Upper lobe of right lung (tissue), 1 donor: ENCODE measurements around the gene TREML4. TPM values are rescaled to one million over a fixed set of nuclear protein-coding genes. Genes with fewer than 3 reads are reported as not detected.
"Not testable (repeated sequence)": the region's sequence is repeated elsewhere in the genome, so short reads cannot be mapped to it uniquely, and the experiment has no call there.

ENCODE experiments used
- ATAC-seq: fragments of 200-7000 bp; cut with Tn5 transposase; one replicate; pipeline ENCODE4 v1.9.1; 2020; ENCODE audit warnings: mild to moderate bottlenecking, moderate library complexity
- DNase-seq: peaks from one replicate; pipeline ENCODE4 v3.0.0-alpha.2; 2020
- H3K27ac ChIP-seq: fragments of 200-600 bp; one replicate; pipeline ENCODE4 v1.8.0; 2022
- H3K27me3 ChIP-seq: fragments of 200-600 bp; one replicate; pipeline ENCODE4 v1.8.0; 2022; ENCODE audit warnings: mild to moderate bottlenecking
- H3K36me3 ChIP-seq: fragments of 200-600 bp; one replicate; pipeline ENCODE4 v1.8.0; 2022
- H3K4me1 ChIP-seq: fragments of 200-600 bp; one replicate; pipeline ENCODE4 v1.8.0; 2022
- H3K4me3 ChIP-seq: fragments of 200-600 bp; one replicate; pipeline ENCODE4 v1.8.0; 2022; ENCODE audit warnings: mild to moderate bottlenecking
- H3K9me3 ChIP-seq: fragments of 200-600 bp; one replicate; pipeline ENCODE4 v1.8.0; 2022
- CTCF ChIP-seq: fragments of 200-600 bp; IDR thresholded peaks from one replicate; pipeline ENCODE4 v1.8.0; 2022; ENCODE audit warnings: antibody characterized with exemption
- intact Hi-C: fragments of 100-400 bp; cut with DNase I; formaldehyde crosslinking; loops from one replicate; pipeline ENCODE4 v1.11.0; 2022
- total RNA-seq: library from RNA; stranded (reverse); fragmentation: NEBNext Ultra II Directional; extraction: Animal tissue kit (Norgen Biotek cat#: 25700); gene quantifications from one replicate; pipeline ENCODE4 v1.2.1, GENCODE V29; 2021
- donor health status: DM: no; HTN: yes; CAD: no; lungs with severe emphysema.

TREML4 gene
- total RNA-seq, 1 donor from 2014 or later = not detected

DNA sequence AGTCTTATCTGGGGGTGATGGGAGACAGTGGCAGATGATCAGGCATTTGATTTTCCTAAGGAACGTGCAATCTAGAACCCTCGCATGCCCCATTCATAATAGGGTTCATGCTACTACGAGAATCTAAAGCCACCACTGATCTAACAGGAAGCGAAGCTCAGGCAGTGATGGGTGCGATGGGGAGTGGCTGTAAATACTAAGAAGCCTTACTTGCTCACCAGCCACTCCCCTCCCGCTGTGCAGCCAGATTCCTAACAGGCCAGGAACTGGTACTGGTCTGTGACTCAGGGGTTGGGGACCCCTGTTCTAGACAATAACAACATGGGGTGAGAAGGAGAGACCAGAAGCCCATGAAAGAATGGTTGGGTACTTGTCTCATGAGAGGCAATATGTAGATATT is 4.5 kb downstream of the TREML4 start:
- no peak overlapping the region for H3K27ac ChIP-seq
- no peaks in the 10 kb centered on the region for H3K9me3 ChIP-seq
- H3K27me3 ChIP-seq = no peaks in the 10 kb centered on the region
- DNase-seq = no peak
- H3K4me3 ChIP-seq = no peak overlapping the region
- TF ChIP-seq CTCF = no peak
- H3K36me3 ChIP-seq = no peaks in the 10 kb centered on the region
- no peaks in the 10 kb centered on the region for H3K4me1 ChIP-seq
- ATAC-seq = no peak
- intact Hi-C loops = no loop called here

GRCh38 chr6:41236276-41236675 is 8.1 kb downstream of the TREML4 start:
- Histone ChIP-seq H3K4me3 (no peak overlapping the region), H3K4me1 (no peaks in the 10 kb centered on the region), H3K9me3 (no peaks in the 10 kb centered on the region), H3K27me3 (peaks cover 24% of the 10 kb centered on the region), H3K27ac (no peak overlapping the region), H3K36me3 (no peaks in the 10 kb centered on the region)
- TF ChIP-seq CTCF = no peak
- no peak for DNase-seq
- no peak for ATAC-seq
- intact Hi-C loops = no loop called here

- intact Hi-C loops = no loop called here
- no peak for ATAC-seq
Measured at GRCh38 chr6:41237128-41237527, 9.0 kb downstream of the TREML4 start.

GRCh38 chr6:41239467-41240159 is 11.5 kb downstream of the TREML4 start:
- Histone ChIP-seq H3K36me3 (no peaks in the 10 kb centered on the region), H3K4me3 (no peak overlapping the region), H3K27ac (no peak overlapping the region), H3K27me3 (peaks cover 24% of the 10 kb centered on the region), H3K9me3 (no peaks in the 10 kb centered on the region), H3K4me1 (no peaks in the 10 kb centered on the region)
- intact Hi-C loops = no loop called here
- DNase-seq (no peak), ATAC-seq (peak; percentile 20)
- TF ChIP-seq CTCF = no peak

More at GRCh38 chr6:41237128-41237527, 9.0 kb downstream of the TREML4 start:
- Histone ChIP-seq H3K4me1 (no peaks in the 10 kb centered on the region), H3K36me3 (no peaks in the 10 kb centered on the region), H3K27me3 (peaks cover 24% of the 10 kb centered on the region), H3K9me3 (no peaks in the 10 kb centered on the region), H3K27ac (no peak overlapping the region), H3K4me3 (no peak overlapping the region)
- DNase-seq = no peak
- TF ChIP-seq CTCF = no peak

DNA sequence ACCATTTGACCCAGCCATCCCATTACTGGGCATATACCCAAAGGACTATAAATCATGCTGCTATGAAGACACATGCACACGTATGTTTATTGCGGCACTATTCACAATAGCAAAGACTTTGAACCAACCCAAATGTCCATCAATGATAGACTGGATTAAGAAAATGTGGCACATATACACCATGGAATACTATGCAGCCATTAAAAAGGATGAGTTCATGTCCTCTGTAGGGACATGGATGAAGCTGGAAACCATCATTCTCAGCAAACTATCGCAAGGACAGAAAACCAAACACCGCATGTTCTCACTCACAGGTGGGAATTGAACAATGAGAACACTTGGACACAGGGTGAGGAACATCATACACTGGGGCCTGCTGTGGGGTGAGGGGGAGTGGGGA is 18.4 kb downstream of the TREML4 start:
- intact Hi-C loops, H3K27ac ChIP-seq, H3K4me1 ChIP-seq, H3K9me3 ChIP-seq, H3K4me3 ChIP-seq, H3K27me3 ChIP-seq, ATAC-seq, DNase-seq, H3K36me3 ChIP-seq: not testable (repeated sequence)

- DNase-seq (no peak), ATAC-seq (no peak)
- Histone ChIP-seq H3K9me3 (no peaks in the 10 kb centered on the region), H3K4me1 (no peaks in the 10 kb centered on the region), H3K36me3 (no peaks in the 10 kb centered on the region), H3K27ac (no peak overlapping the region), H3K4me3 (no peak overlapping the region), H3K27me3 (no peaks in the 10 kb centered on the region)
- intact Hi-C loops = no loop called here
- no peak for TF ChIP-seq CTCF
Measured at GRCh38 chr6:41247288-41247865, 19.2 kb downstream of the TREML4 start.
